ENCODE measurements around the gene THYN1.
"Not testable (repeated sequence)": the region's sequence is repeated elsewhere in the genome, so short reads cannot be mapped to it uniquely, and the experiment has no call there.

Gene THYN1

GRCh38 chr11:134253188-134253993 is at the start of gene THYN1, which contains the start of gene ACAD8:
Gene THYN1, minus strand, starts transcription at chr11:134253352. Its CDS starts 470 bp downstream, at chr11:134252882.
Gene ACAD8, plus strand, starts transcription at chr11:134253568. Its CDS starts 33 bp downstream, at chr11:134253601.
- peak; percentile 97 for DNase-seq

DNA sequence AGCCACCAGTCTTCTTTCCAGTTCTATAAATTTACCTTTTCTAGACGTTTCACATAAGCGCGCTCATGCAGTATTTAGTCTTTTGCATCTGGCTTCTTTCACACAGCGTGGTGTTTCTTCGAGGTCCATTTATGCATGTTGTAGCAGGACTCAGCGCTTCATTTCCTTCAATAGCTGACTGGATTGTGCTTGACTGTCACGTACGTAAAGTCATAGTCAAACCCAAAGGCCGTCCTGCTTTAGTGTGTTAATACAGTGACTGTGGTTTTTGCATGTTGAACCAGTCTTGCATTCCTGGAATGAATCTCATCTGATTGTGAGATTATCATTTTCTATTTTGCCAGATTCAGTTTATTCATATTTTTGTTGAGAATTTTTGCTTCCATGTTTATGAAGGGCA is 41.5 kb upstream of the THYN1 start:
- no peak for DNase-seq

DNA sequence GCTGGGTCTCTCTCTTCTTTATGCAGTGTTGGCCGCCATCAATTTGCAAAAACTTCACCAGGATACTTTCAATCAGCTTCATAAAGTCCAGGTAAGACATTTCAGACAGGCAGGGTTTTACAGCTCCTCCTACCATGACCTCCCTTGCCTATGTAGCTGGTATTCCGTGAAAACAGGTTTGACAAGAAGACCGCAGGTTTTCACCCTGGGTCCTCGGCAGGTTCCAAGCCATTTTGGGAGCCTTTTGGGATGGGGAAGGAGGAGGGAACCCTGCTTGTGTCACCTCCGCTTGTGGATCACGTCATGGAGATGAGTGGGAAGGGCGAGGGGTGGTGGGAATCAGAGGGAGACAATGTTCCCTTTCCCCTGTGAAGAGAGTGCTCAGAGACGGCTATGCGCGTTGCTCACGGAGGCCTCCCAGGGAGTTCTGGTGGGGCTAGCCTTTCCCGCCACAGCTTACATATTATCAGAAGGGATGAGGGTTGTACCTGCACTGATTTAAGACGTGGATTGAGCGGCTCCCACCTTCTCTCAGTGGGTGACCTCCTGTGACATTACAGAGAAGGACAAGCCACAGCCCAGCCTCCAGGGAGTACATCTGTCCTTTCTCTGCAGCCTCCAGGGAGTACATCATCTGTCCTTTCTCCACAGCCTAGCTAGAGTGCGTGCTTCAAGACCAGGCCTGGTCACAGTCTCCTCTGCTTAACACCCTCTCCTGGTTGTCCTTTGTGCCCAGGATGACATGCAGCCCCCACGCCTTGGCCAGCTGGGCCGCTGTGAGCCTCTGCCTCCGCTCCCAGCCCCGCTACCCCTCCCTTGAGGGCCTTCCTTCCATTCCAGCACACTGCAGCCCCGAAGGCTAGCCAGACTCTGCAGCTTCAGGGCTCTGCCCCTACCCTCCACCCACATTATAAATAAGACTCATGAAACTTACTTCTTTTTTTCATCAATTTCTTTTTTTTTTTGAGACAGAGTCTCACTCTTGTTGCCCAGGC is 40.3 kb upstream of the THYN1 start:
- DNase-seq = no peak

DNA sequence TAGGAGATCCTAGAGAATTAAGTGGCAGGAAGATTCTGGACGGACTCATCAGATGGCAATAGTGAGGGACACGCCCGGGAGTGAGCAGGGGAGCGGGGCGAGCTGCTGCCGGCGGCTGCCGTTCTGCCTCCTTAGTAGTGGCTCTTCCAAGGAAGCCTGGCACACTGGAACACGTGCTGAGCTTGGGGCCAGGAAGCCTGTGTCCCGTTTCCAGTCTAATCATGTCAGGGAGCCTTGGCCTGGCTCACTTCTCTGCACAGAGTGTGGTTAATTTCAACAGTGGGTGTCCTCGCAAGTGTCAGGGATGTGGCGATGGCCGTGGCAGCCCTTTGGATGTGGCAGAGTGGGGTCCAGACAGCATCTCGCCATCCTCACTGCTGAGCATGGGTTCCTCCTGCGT is 39.5 kb upstream of the THYN1 start:
- no peak for DNase-seq

DNA sequence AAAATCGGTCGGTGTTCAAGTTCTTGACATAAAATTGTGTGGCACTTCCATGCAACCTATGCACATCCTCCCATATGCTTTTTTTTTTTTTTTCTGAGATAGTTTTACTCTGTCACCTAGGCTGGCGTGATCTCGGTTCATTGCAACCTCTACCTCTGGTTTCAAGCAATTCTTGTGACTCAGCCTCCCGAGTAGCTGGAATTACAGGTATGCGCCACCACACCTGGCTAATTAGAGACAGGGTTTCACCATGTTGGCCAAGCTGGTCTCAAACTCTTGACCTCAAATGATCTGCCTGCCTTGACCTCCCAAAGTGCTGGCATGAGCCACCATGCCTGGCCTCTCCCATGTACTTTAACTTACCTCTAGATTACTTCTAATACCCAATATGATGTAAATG is 38.0 kb upstream of the THYN1 start:
- no peak for DNase-seq

- DNase-seq = no peak
These were observed 37.5 kb upstream of the THYN1 start for GRCh38 chr11:134290646-134291045.

- no peak for DNase-seq
These were observed 36.6 kb upstream of the THYN1 start for GRCh38 chr11:134289789-134290188.

GRCh38 chr11:134289167-134289566 is 36.0 kb upstream of the THYN1 start:
- DNase-seq = no peak

DNA sequence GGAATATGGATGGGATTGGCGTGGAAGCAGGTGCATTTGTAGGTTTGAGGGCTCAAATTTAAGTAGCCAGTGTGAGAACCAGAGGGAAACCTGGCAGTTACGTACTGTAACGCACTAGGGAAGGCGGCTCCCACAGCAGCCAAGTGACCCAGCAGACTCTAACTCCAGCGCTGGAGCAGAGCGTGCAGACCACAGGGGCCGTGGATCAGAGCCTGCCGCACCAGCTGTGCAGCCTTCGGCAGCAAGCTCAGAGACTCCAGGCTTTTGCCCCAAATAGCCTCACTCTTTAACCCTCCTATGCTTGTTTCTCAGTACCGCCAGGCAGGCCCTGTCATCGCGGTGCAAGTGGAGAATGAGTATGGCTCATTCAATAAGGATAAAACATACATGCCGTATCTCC is 35.3 kb upstream of the THYN1 start:
- DNase-seq = no peak

- no peak for DNase-seq
These were observed 34.4 kb upstream of the THYN1 start for GRCh38 chr11:134287561-134287960.

GRCh38 chr11:134284349-134284748 is 31.2 kb upstream of the THYN1 start:
- DNase-seq = not testable (repeated sequence)

DNA sequence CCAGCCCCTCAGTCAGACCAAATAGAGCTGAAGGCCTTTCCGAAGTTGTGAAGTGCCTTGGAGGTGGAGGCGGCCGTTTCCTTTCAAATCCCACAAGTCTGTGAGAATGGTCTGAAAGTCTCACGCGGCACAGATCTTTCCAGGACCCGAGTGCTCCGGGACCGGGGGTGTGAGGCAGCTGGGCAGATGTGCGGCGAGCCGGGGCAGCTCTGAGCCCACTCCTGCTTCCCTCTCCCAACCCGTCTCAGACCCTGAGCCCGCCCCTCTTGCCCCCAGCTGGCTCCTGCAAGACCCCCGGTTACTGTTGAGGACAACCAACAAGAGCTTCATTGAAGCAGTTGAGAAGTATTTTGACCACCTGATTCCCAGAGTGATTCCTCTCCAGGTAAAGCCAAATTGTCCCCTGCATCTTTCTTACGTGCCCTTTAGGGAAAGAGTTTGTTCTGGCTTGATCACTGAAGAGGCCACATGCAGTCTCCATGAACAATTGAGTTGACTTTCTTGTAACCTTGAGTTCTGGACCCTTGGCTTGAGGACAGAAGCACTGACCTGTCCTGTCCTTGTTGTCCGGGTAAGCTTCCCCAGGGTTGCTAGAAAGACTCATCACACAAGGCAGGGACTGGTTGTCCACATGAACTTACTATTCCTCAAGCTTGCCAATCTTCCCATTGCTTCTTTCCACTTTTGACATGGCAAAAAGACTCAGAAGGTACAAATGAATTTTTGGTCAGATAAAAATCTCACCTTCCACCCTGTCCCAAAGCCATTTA is 30.5 kb upstream of the THYN1 start:
- DNase-seq = no peak

GRCh38 chr11:134282121-134283045 is 29.2 kb upstream of the THYN1 start:
- no peak for DNase-seq

- DNase-seq = not testable (repeated sequence)
These were observed 28.5 kb upstream of the THYN1 start for GRCh38 chr11:134281635-134282034.

- DNase-seq = no peak
These were observed 25.2 kb upstream of the THYN1 start for GRCh38 chr11:134278356-134278755.

GRCh38 chr11:134277183-134278001 is 24.2 kb upstream of the THYN1 start:
- no peak for DNase-seq

- no peak for DNase-seq
These were observed 23.4 kb upstream of the THYN1 start for GRCh38 chr11:134276396-134277182.

GRCh38 chr11:134275534-134276395 is 22.6 kb upstream of the THYN1 start, which contains the start of gene GLB1L3:
Gene GLB1L3, plus strand, starts transcription at chr11:134276379. Its CDS starts 362 bp downstream, at chr11:134276741.
- peak; percentile 31 for DNase-seq

DNA sequence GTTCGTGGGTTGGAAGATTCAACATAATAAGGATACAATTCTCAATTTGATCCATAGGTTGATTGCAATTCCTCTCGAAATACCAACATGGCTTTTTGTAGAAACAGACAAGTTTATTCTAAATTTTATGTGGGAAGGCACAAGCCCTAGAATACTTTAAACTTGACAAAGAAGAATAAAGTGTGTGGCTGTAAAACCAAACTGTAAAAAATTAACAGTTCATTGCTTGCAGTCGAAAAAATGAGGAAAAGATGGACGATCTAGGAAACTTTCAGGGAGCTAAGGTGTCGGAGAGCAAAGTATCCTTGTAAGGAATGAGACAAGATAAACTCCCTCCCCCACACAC is 22.0 kb upstream of the THYN1 start:
- DNase-seq = no peak

All from inflammatory macrophage treated with lipopolysaccharide for 4 hours (primary cell).